Effector memory CD8-positive, alpha-beta T cell (primary cell): ENCODE results near the gene CCDC68.
"Not testable (repeated sequence)": the region's sequence is repeated elsewhere in the genome, so short reads cannot be mapped to it uniquely, and the experiment has no call there.

Experiments
- ATAC-seq: fragments of 150-1000 bp; cut with Tn5 transposase; replicated peaks from 2 replicates; pipeline ENCODE4 v1.10.0; 2021; ENCODE audit warnings: mild to moderate bottlenecking, moderate library complexity
- DNase-seq, 3 experiments: peaks; one replicate each; pipeline ENCODE4 v3.0.0; 2021
- H3K27ac Mint-ChIP-seq, 2 donors: one replicate each; pipeline ENCODE4 v1.8.0; 2022; ENCODE audit warnings: mild to moderate bottlenecking in 2 of 2, mixed read lengths in 2 of 2, moderate library complexity in 2 of 2
- H3K27me3 Mint-ChIP-seq, 2 donors: one replicate each; pipeline ENCODE4 v1.8.0; 2022; ENCODE audit warnings: mixed read lengths in 2 of 2
- H3K36me3 Mint-ChIP-seq: one replicate; pipeline ENCODE4 v1.8.0; 2022; ENCODE audit warnings: mild to moderate bottlenecking, moderate library complexity, mixed read lengths; ENCODE audit not compliant: insufficient read depth
- H3K4me1 Mint-ChIP-seq, 2 donors: one replicate each; pipeline ENCODE4 v1.8.0; 2022; ENCODE audit warnings: low read depth in 2 of 2, mixed read lengths in 2 of 2
- H3K4me3 Mint-ChIP-seq, 2 donors: one replicate each; pipeline ENCODE4 v1.8.0; 2022; ENCODE audit warnings: mild to moderate bottlenecking in 2 of 2, mixed read lengths in 2 of 2, moderate library complexity in 2 of 2
- H3K9me3 Mint-ChIP-seq, 2 donors: one replicate each; pipeline ENCODE4 v1.8.0; 2022; ENCODE audit warnings: mixed read lengths in 2 of 2

Gene CCDC68

GRCh38 chr18:54871231-54871630 is 88.0 kb downstream of the CCDC68 start:
- Mint-ChIP-seq H3K27ac (no peak overlapping the region), H3K27me3 (no peaks in the 10 kb centered on the region), H3K4me3 (no peak overlapping the region), H3K4me1 (peaks cover 4 to 7% of the 10 kb centered on the region in 2 donors), H3K9me3 (no peaks in the 10 kb centered on the region), H3K36me3 (no peaks in the 10 kb centered on the region)
- ATAC-seq (no peak), DNase-seq (no peak)

GRCh38 chr18:54867131-54867530 is 92.1 kb downstream of the CCDC68 start:
- no peaks in the 10 kb centered on the region for H3K9me3 Mint-ChIP-seq
- no peak for DNase-seq
- no peak overlapping the region for H3K27ac Mint-ChIP-seq
- no peaks in the 10 kb centered on the region for H3K27me3 Mint-ChIP-seq
- no peaks in the 10 kb centered on the region for H3K36me3 Mint-ChIP-seq
- H3K4me3 Mint-ChIP-seq, result no peak overlapping the region
- no peaks in the 10 kb centered on the region for H3K4me1 Mint-ChIP-seq
- no peak for ATAC-seq

GRCh38 chr18:54860941-54861340 is 98.3 kb downstream of the CCDC68 start:
- H3K27me3 Mint-ChIP-seq, result no peaks in the 10 kb centered on the region
- no peak overlapping the region for H3K4me3 Mint-ChIP-seq
- no peaks in the 10 kb centered on the region for H3K9me3 Mint-ChIP-seq
- H3K36me3 Mint-ChIP-seq, result no peaks in the 10 kb centered on the region
- no peak overlapping the region for H3K27ac Mint-ChIP-seq
- ATAC-seq (no peak), DNase-seq (no peak)
- peaks cover 3 to 7% of the 10 kb centered on the region in 2 donors for H3K4me1 Mint-ChIP-seq

- Mint-ChIP-seq H3K36me3 (no peaks in the 10 kb centered on the region), H3K27me3 (no peaks in the 10 kb centered on the region), H3K9me3 (no peaks in the 10 kb centered on the region), H3K4me1 (peaks cover 3 to 9% of the 10 kb centered on the region in 2 donors), H3K4me3 (no peak overlapping the region), H3K27ac (no peak overlapping the region)
- DNase-seq (no peak), ATAC-seq (no peak)
Measured at GRCh38 chr18:54859667-54860421, 99.4 kb downstream of the CCDC68 start.

- Mint-ChIP-seq H3K4me1 (peaks cover 9 to 19% of the 10 kb centered on the region in 2 donors), H3K36me3 (no peaks in the 10 kb centered on the region), H3K4me3 (no peak overlapping the region), H3K9me3 (no peaks in the 10 kb centered on the region), H3K27ac (no peak overlapping the region), H3K27me3 (no peaks in the 10 kb centered on the region)
- no peak for ATAC-seq
- DNase-seq, result no peak
Measured at GRCh38 chr18:54857499-54857898, 101.8 kb downstream of the CCDC68 start.

GRCh38 chr18:54856105-54856646 is 103.1 kb downstream of the CCDC68 start:
- Mint-ChIP-seq H3K4me1 (peaks cover 10 to 21% of the 10 kb centered on the region in 2 donors), H3K36me3 (no peaks in the 10 kb centered on the region), H3K9me3 (no peaks in the 10 kb centered on the region), H3K27ac (no peak overlapping the region), H3K4me3 (no peak overlapping the region), H3K27me3 (no peaks in the 10 kb centered on the region)
- ATAC-seq, result no peak
- no peak for DNase-seq

- not testable (repeated sequence) for H3K27ac Mint-ChIP-seq, H3K36me3 Mint-ChIP-seq, DNase-seq, H3K9me3 Mint-ChIP-seq, H3K27me3 Mint-ChIP-seq, H3K4me3 Mint-ChIP-seq, ATAC-seq
- peaks cover 8 to 21% of the 10 kb centered on the region in 2 donors for H3K4me1 Mint-ChIP-seq
Measured at GRCh38 chr18:54855050-54855449, 104.2 kb downstream of the CCDC68 start.

- H3K4me3 Mint-ChIP-seq, result peak overlapping the region in 1 of 2 donors; percentile 33
- H3K9me3 Mint-ChIP-seq, result no peaks in the 10 kb centered on the region
- peaks cover 8 to 21% of the 10 kb centered on the region in 2 donors for H3K4me1 Mint-ChIP-seq
- ATAC-seq, result no peak
- H3K27ac Mint-ChIP-seq, result no peak overlapping the region
- DNase-seq, result no peak
- H3K36me3 Mint-ChIP-seq, result no peaks in the 10 kb centered on the region
- H3K27me3 Mint-ChIP-seq, result no peaks in the 10 kb centered on the region
Measured at GRCh38 chr18:54852780-54853675, 106.2 kb downstream of the CCDC68 start.
